GM12872 (cell line): ENCODE measurements around the gene ZNF577.

Experiments
- TF ChIP-seq, protein P1 (sequence below): IDR thresholded peaks from 3 replicates; pipeline ENCODE4 v1.5.1; 2011; ENCODE audit warnings: low read depth, mild to moderate bottlenecking, low read length, moderate library complexity; ENCODE audit not compliant: insufficient read depth

Gene ZNF577

DNA sequence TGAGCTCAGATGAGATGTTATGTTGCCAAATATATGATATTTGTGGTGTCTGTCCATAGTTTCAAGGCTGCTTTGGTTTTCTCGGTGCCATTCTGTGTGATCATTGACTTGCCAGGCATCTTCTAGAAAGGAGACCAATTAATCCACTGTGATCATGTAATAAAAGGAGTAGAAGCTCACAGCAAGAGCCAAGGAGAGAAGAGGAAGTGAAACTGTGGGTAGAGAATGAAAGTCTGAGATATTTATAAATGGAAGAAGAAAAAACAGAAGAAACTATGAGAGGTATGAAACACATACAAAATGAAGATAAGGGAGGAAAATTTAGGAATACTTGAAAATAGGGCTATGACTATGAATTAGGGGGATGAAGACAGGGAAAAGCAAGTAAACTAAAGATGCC, 28.4 kb upstream of the ZNF577 start:
- TF ChIP-seq, protein P1, sequence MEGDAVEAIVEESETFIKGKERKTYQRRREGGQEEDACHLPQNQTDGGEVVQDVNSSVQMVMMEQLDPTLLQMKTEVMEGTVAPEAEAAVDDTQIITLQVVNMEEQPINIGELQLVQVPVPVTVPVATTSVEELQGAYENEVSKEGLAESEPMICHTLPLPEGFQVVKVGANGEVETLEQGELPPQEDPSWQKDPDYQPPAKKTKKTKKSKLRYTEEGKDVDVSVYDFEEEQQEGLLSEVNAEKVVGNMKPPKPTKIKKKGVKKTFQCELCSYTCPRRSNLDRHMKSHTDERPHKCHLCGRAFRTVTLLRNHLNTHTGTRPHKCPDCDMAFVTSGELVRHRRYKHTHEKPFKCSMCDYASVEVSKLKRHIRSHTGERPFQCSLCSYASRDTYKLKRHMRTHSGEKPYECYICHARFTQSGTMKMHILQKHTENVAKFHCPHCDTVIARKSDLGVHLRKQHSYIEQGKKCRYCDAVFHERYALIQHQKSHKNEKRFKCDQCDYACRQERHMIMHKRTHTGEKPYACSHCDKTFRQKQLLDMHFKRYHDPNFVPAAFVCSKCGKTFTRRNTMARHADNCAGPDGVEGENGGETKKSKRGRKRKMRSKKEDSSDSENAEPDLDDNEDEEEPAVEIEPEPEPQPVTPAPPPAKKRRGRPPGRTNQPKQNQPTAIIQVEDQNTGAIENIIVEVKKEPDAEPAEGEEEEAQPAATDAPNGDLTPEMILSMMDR, result no peak

DNA sequence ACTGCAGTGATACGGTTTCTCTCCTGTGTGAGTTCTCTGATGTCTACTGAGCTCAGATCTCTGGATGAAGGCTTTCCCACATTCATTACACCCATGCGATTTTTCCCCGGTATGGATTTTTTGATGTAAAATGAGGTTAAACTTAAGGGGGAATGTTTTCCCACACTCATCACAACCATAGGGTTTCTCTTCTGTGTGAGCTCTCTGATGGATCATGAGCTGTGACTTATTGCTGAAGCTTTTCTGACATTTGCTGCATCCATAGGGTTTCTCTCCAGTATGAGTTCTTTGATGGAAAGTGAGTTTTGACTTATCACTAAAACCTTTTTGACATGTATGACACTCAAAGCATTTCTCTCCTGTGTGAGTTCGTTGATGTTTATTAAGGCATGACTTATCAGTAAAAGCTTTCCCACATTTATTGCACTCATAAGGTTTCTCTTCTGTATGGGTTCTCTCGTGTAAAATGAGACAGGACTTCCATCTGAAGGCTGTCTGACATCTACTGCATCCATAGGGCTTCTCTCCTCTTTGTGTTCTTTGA, 27.6 kb upstream of the ZNF577 start:
- TF ChIP-seq, protein P1, result no peak

DNA sequence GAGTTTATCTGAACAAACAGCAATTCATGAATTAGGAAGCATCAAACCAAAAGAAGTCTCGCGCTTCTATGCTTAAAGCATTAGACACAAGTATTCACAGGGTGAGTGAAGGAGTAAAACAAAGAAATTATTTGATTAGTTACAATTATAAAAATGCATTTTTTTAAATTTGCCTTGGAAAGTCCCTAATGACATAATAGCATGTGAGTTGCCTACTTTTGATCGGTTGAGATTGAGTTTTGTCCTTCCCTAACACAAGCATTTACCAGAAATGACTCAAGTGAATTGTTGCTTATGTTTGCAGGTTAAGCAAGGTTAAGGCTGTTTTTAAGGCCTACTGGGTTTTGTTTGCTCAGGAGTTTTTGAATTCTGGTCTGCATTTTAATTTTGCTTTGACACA, 17.5 kb upstream of the ZNF577 start:
- TF ChIP-seq, protein P1, result no peak

DNA sequence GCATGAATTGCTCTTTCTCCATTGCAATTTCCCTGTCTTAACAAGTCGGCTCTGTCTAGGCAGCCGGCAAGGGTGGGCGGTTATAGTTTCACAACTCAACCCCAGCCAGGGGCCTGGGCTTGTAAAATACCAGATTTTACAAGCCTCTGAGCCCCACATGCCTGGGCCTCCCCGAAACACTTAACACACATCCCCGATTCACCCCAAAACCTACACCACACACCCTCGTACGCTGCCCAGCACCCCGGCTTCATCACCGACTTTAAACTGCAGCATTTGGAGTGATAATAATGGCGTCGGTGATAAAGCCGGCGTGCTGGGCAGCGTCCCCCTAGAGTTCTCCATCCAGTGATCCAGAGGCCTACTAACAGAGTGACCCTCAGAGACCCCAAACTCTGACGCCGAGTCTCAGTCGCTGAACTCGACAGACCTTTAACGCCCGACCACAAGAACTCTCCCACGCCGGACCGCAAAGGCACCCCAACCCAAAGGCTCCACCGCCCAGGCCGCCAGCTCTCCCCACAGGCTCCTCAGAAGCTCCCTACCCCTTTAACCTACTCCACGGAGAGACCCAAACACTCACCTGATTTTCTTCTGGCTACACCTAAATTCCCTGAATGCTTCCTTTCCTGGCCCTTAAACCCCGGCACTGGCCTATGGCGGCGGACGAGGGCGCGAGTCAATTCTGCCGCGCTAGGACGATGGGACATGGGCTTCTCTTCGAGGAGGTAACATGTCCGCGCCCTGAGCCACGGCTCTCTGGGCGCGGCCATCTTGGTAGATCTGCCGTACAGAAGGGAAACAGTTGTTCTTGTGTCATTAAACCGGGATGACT, 16.8 kb upstream of the ZNF577 start, which contains the start of gene ZNF649:
Gene ZNF649, minus strand, starts transcription at position 687 of the 835 bp plus-strand sequence. CDS start 4,910 bp downstream, outside the sequence.
- TF ChIP-seq, protein P1, result no peak

DNA sequence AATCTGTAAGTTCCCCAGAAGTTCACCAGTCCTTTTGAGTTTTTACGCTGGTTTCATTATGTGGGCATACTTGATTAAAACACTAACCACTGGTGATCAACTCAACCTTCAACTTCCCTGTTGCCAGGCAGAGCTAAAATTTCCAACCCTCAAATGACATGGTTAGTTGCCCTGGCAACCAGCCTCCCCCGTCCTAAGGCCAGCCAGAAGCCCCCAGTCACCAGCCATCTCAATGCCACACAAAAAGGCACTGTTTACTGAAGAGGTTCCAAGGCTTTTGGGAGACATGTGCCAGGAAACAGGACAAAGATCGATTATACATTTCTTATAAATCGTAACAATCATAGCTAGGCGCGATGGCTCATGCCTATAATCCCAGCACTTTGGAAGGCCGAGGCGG, 15.4 kb upstream of the ZNF577 start:
- TF ChIP-seq, protein P1, result no peak

DNA sequence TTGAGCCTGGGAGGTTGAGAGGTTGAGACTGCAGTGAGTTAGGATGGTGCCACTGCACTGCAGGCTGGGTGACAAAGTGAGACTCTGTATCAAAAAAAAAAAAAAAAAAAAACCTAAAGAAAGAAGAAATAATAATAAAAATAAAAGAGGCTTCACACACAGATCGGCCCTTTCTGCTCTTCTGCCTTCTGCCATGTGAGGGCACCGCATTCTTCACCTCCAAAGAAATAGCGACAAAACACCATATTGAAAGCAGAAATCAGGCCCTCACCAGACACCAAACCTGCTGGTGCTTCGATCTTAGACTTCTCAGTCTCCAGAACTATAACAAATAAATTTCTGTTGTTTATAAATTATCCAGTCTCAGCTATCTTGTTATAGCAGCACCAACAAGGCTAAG, 14.1 kb upstream of the ZNF577 start:
- TF ChIP-seq, protein P1, result no peak

DNA sequence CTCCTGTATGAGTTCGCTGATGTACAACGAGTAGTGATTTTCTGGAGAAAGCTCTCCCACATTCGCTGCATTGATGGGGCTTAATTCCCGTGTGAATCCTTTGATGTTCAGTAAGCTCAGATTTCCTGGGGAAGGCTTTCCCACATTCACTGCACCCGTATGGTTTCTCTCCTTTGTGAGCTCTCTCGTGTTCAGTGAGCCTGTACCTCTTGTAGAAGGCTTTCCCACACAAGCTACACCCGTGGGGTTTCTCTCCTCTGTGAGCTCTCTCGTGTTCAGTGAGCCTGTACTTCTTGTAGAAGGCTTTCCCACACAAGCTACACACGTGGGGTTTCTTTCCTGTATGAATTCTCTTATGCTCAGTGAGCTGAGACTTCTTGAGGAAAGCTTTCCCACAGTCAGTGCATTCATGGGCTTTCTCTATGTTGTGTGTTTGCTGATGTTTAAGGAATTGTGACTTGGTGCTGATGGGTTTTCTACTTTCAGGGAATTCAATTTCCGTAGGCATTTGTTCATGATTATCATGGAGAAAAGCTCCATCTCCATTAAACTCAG, 3.5 kb upstream of the ZNF577 start:
- TF ChIP-seq, protein P1, result no peak
